Heart left ventricle (tissue), 16 donors: ENCODE measurements around the gene TMEM128. TPM values are rescaled to one million over a fixed set of nuclear protein-coding genes. Genes with fewer than 3 reads are reported as not detected.

Experiments
- ATAC-seq, 4 donors: fragments of 200-7000 bp; cut with Tn5 transposase; one replicate each; pipeline ENCODE4 v1.9.1; 2020 to 2022; ENCODE audit warnings: moderate library complexity in 4 of 4, mild to moderate bottlenecking in 3 of 4, moderate number of reproducible peaks in 1 of 4
- DNase-seq, 5 donors: peaks; one replicate each; pipeline ENCODE4 v3.0.0-alpha.2; 2020
- H3K27ac ChIP-seq, 12 donors: fragments of 200-600 bp; sonication (generic) in 4 of 12; one replicate each; pipeline versions ENCODE4 v1.5.0 to v1.8.0; 2016 to 2022; ENCODE audit warnings: mild to moderate bottlenecking in 2 of 12
- H3K27me3 ChIP-seq, 9 donors: fragments of 200-600 bp; sonication (generic) in 2 of 9; one replicate each; pipeline versions ENCODE4 v1.5.1 to v1.8.0; 2016 to 2022; ENCODE audit warnings: mild to moderate bottlenecking in 3 of 9
- H3K36me3 ChIP-seq, 9 donors: fragments of 200-600 bp; sonication (generic) in 2 of 9; one replicate each; pipeline versions ENCODE4 v1.5.0 to v1.8.0; 2018 to 2022; ENCODE audit warnings: mild to moderate bottlenecking in 2 of 9
- H3K4me1 ChIP-seq, 12 donors: fragments of 200-600 bp; sonication (generic) in 4 of 12; one replicate each; pipeline versions ENCODE4 v1.5.0 to v1.8.0; 2016 to 2022; ENCODE audit warnings: mild to moderate bottlenecking in 3 of 12
- H3K4me3 ChIP-seq, 12 donors: fragments of 200-600 bp; sonication (generic) in 4 of 12; one replicate each; pipeline versions ENCODE4 v1.5.0 to v1.8.0; 2017 to 2022; ENCODE audit warnings: mild to moderate bottlenecking in 9 of 12, moderate library complexity in 4 of 12
- H3K9me3 ChIP-seq, 12 donors: fragments of 200-600 bp; sonication (generic) in 4 of 12; one replicate each; pipeline versions ENCODE4 v1.5.0 to v1.8.0; 2016 to 2022; ENCODE audit warnings: mild to moderate bottlenecking in 1 of 12
- POLR2A ChIP-seq, 2 donors: fragments of 450-650 bp; IDR thresholded peaks; one replicate each; pipeline ENCODE4 v1.6.1; 2017; ENCODE audit warnings: antibody characterized with exemption in 2 of 2, mild to moderate bottlenecking in 2 of 2, moderate library complexity in 2 of 2
- WGBS, 4 donors: extraction: QIAGEN DNeasy Blood & Tissue Kit in 2 of 4; methylation state at CpG; one replicate each; pipeline versions ENCODE4 v1.1.5 to v1.1.7; 2013 to 2018; 5-methylcytosine and 5-hydroxymethylcytosine counted together
- intact Hi-C, 10 donors: fragments of 100-400 bp; cut with DNase I; formaldehyde crosslinking; loops; one replicate each; pipeline versions ENCODE4 v1.11.1 to v1.14.2; 2022
- polyA plus RNA-seq, 2 donors: library from polyadenylated mRNA; stranded (reverse); fragments of 200-250 nt; gene quantifications; one replicate each; pipeline ENCODE4 v1.2.3, GENCODE V29; 2013
- total RNA-seq, 9 donors: library from RNA; depleted of rRNA in 2 of 9; stranded (reverse); fragments of >200 nt in 2 of 9; fragmentation: NEBNext Ultra II Directional in 3 of 9; extraction: Animal tissue kit (Norgen Biotek cat#: 25700) in 3 of 9; gene quantifications; one replicate each; pipeline versions ENCODE4 v1.1.0 to v1.2.4, GENCODE V29; 2016 to 2023
- TF ChIP-seq, protein P1 (sequence below), 12 donors: fragments of 200-600 bp; sonication (generic) in 4 of 12; IDR thresholded peaks; one replicate each; pipeline versions ENCODE4 v1.5.0 to v1.8.0; 2018 to 2022; ENCODE audit warnings: antibody characterized with exemption in 12 of 12, mild to moderate bottlenecking in 5 of 12
- donor health status: ischemic (EF 13 %, LVEDD 7.1; RV severe dilation, severe dysfunction).
- donor health status: healthy with polysubstance abuse.
- donor health status: DM: no; HTN: yes; CAD: no.
- donor health status: DM: no; HTN: no; CAD: no.
- donor health status: ischemic (EF 25% LVEDD 6.9; RV normal size, moderate dysfunction).
- donor health status: ischemic (EF 25% LVEDD 5.7; RV mildly dilated, moderate dysfunction).
- donor health status: healthy.
- donor health status: DM: yes; HTN: yes; CAD: no.
- donor health status: ischemic (EF 35%, LVEDD 5.7; RV mildly dilated, moderate dysfunction).
- donor health status: nonischemic (EF 11% LVEDD 7.7; RV severe dilation, severe dysfunction).
- donor health status: DM: yes; HTN: yes; CAD: no.
- donor health status: PGD.
- donor health status: ischemic (EF 29% LVEDD 5.4; RV normal size, mild dysfunction).
- donor health status: nonischemic (EF 23%, LVEDD 6.1; RV moderate dilation, normal function).

The TMEM128 gene
- total and polyA plus RNA-seq, 11 donors, result 5.1 to 15.5 (median 12.2) TPM

DNA sequence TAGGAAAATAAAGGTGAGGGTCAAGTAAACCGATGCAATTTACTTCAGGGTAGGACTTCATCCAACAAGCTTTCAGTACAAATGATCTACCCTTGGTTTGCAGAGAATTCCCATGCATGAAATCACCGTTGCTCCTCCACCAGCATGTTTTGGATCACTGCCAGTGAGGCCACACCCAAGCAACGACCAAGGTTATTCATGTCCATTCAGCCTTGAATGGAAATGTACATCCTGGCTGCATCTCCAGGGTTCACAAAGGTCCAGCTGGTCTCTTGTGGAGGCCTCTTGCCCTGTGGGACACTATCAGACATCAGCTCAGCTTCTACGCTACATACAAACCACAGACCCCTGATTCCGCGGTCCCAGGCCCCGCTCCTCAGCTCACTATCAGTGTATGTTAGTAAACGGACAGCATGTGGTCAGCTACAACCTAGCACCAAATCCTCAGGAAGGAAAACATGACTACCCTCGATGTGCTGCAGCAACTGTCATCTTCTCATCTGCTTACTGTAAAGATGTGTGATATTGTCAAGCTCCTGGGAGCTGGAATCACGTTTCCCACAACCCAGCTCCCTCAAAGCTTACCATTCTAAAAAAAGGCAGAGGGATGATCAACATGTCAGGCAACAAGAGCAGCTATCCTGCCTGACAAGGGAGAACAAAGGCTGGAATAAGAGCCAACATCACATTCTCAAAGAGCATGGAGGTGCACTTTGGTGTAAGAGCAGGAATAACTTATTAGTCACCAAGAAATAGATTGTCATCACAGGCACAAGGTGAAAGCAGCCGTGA is 37.0 kb upstream of the TMEM128 start:
- intact Hi-C loops, result loop anchor here in 3 of 10 donors (5.0 kb wide), 2 partner anchors 33 to 38 kb away; partner anchors contain the start of gene TMEM128 (in 2 of the 3)
- no peak for DNase-seq
- Histone ChIP-seq H3K4me3 (no peak overlapping the region), H3K4me1 (peaks cover 0 to 42% (median 17%) of the 10 kb centered on the region in 12 donors), H3K9me3 (no peaks in the 10 kb centered on the region), H3K27ac (peak overlapping the region in 10 of 12 donors; percentile 28 to 78 (median 54)), H3K36me3 (peaks cover 0 to 62% (median 39%) of the 10 kb centered on the region in 9 donors), H3K27me3 (no peaks in the 10 kb centered on the region)
- TF ChIP-seq, protein P1, sequence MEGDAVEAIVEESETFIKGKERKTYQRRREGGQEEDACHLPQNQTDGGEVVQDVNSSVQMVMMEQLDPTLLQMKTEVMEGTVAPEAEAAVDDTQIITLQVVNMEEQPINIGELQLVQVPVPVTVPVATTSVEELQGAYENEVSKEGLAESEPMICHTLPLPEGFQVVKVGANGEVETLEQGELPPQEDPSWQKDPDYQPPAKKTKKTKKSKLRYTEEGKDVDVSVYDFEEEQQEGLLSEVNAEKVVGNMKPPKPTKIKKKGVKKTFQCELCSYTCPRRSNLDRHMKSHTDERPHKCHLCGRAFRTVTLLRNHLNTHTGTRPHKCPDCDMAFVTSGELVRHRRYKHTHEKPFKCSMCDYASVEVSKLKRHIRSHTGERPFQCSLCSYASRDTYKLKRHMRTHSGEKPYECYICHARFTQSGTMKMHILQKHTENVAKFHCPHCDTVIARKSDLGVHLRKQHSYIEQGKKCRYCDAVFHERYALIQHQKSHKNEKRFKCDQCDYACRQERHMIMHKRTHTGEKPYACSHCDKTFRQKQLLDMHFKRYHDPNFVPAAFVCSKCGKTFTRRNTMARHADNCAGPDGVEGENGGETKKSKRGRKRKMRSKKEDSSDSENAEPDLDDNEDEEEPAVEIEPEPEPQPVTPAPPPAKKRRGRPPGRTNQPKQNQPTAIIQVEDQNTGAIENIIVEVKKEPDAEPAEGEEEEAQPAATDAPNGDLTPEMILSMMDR (IDR thresholded peaks at IDR 0.05), result no peak
- no peak for TF ChIP-seq POLR2A (IDR thresholded peaks at IDR 0.05)
- 44 to 52% (median 47%) methylated on average over 11 of the region's 11 CpGs for WGBS, 4 donors
- ATAC-seq, result peak; percentile 19 to 74 (median 36)

DNA sequence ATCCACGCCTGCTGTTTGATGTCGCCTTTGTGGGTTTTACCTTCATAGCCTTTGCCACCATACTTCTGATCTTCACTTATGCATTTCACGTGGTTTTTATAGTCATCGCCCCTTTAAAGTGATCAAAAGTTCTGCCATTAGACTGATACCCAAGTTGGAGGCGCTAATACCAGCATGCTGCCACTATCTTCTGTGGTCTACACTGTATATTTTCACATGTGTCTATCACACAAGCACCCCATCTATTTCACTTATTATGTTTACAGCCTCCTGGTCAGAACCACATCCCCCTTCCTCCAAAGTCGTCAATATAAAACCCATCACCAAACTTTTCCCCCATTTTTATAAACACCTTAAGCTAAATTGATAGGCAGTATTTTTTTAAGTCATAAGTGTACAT is 33.8 kb upstream of the TMEM128 start:
- H3K27me3 ChIP-seq, result no peaks in the 10 kb centered on the region
- H3K36me3 ChIP-seq, result peaks cover 0 to 94% (median 69%) of the 10 kb centered on the region in 9 donors
- TF ChIP-seq, protein P1 (IDR thresholded peaks at IDR 0.05), result no peak
- no peak overlapping the region for H3K27ac ChIP-seq
- H3K4me1 ChIP-seq, result peaks cover 0 to 25% (median 6%) of the 10 kb centered on the region in 12 donors
- H3K4me3 ChIP-seq, result no peak overlapping the region
- no peak for DNase-seq
- ATAC-seq, result no peak
- intact Hi-C loops, result no loop called here
- WGBS, 4 donors, result 86 to 96% (median 91%) methylated on average over 6 of the region's 6 CpGs
- no peaks in the 10 kb centered on the region for H3K9me3 ChIP-seq

DNA sequence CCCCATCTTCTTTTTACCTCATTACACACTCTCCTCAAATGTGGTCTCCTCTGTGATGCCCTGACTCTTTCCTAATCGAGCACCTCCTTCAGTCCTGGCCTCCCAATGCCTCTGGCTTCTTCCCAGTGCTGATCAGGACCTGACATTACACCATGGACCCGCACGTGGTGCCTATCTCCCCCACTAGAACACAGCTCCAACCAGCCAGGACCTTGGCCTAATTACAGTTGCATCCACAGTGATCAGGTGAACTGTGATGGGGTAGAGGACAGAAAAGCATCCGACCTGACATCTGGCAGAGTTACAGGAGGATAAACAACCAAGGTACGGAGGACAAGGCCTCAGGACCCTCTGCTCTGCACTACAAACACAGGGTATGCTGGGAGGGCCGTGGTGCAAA is 29.5 kb upstream of the TMEM128 start:
- TF ChIP-seq POLR2A (IDR thresholded peaks at IDR 0.05), result no peak
- TF ChIP-seq, protein P1 (IDR thresholded peaks at IDR 0.05), result no peak
- ATAC-seq, result no peak
- no peak for DNase-seq
- 70 to 84% (median 77%) methylated on average over 6 of the region's 6 CpGs for WGBS, 4 donors
- H3K9me3 ChIP-seq, result no peaks in the 10 kb centered on the region
- no peak overlapping the region for H3K27ac ChIP-seq
- intact Hi-C loops, result no loop called here
- no peaks in the 10 kb centered on the region for H3K4me1 ChIP-seq
- peaks cover 0 to 98% (median 95%) of the 10 kb centered on the region in 9 donors for H3K36me3 ChIP-seq
- H3K27me3 ChIP-seq, result no peaks in the 10 kb centered on the region
- no peak overlapping the region for H3K4me3 ChIP-seq

DNA sequence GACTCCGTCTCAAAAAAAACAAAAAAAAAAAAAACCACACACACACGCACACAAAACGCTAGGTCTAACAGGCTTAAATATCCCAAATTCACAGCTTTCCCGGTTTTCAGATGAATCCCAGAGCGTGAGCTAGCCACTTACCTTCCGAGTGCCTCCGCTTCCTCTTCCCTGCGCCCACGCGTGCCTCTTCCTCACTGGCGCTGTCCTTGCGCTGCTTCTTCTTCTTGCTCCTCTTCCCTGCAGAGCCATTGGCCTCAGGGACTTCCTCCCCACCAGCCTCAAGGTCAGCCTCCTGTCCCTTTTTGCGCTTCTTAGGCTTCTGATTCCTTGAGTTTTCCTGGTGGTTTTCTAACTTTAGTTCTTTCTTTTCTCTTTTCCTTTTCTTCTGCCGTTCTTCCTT is 26.2 kb upstream of the TMEM128 start:
- peaks cover 0 to 21% (median 0%) of the 10 kb centered on the region in 12 donors for H3K4me1 ChIP-seq
- H3K4me3 ChIP-seq, result no peak overlapping the region
- ATAC-seq, result no peak
- H3K9me3 ChIP-seq, result no peaks in the 10 kb centered on the region
- no peak overlapping the region for H3K27ac ChIP-seq
- no peak for DNase-seq
- H3K36me3 ChIP-seq, result peaks cover 0 to 98% (median 85%) of the 10 kb centered on the region in 9 donors
- WGBS, 4 donors, result 86 to 97% (median 93%) methylated on average over 14 of the region's 14 CpGs
- no peak for TF ChIP-seq POLR2A (IDR thresholded peaks at IDR 0.05)
- TF ChIP-seq, protein P1 (IDR thresholded peaks at IDR 0.05), result no peak
- intact Hi-C loops, result no loop called here
- H3K27me3 ChIP-seq, result no peaks in the 10 kb centered on the region
